Cardiac septum (tissue), 1 donor: ENCODE results near the gene TCF20. TPM values are rescaled to one million over a fixed set of nuclear protein-coding genes. Genes with fewer than 3 reads are reported as not detected.

Experiments used
- DNase-seq: peaks from one replicate; pipeline ENCODE4 v3.0.0-alpha.2; 2020; ENCODE audit warnings: low spot score
- intact Hi-C: fragments of 100-400 bp; cut with DNase I; formaldehyde crosslinking; loops from one replicate; pipeline ENCODE4 v1.14.0; 2022
- long read RNA-seq: library from polyadenylated mRNA; unstranded; transcript quantifications from one replicate; pipeline ENCODE4 v2.0.0, GENCODE V29; 2021
- total RNA-seq: library from RNA; stranded (reverse); fragmentation: NEBNext Ultra II Directional; extraction: Animal tissue kit (Norgen Biotek cat#: 25700); gene quantifications from one replicate; pipeline ENCODE4 v1.2.1, GENCODE V29; 2021
- donor health status: DM: no; HTN: no; CAD: no.

The TCF20 gene
- 15.3 TPM for total RNA-seq
- long read RNA-seq, full-length matches to known transcripts: 2 of 8 reads
- long read RNA-seq, partial matches to known transcripts: 0 of 8 reads
- long read RNA-seq, other reads (novel, unspliced or antisense): 6 of 8 reads

GRCh38 chr22:42270510-42271190 lies at the start of gene TCF20:
TSS of gene TCF20 (minus strand) at chr22:42270653. CDS start at chr22:42215305, 55,348 bp downstream.
- peak; percentile 92 for DNase-seq
- intact Hi-C loops: loop anchor here (5.0 kb wide), 1 partner anchor 167 kb away; no protein-coding TSS in a partner anchor

GRCh38 chr22:42319386-42319785 lies 48.9 kb upstream of the TCF20 start:
- intact Hi-C loops: no loop called here
- no peak for DNase-seq

GRCh38 chr22:42318967-42319366 lies 48.5 kb upstream of the TCF20 start:
- intact Hi-C loops: no loop called here
- DNase-seq: no peak

- DNase-seq: no peak
- intact Hi-C loops: no loop called here
Observed at GRCh38 chr22:42317691-42318547, 47.5 kb upstream of the TCF20 start.

DNA sequence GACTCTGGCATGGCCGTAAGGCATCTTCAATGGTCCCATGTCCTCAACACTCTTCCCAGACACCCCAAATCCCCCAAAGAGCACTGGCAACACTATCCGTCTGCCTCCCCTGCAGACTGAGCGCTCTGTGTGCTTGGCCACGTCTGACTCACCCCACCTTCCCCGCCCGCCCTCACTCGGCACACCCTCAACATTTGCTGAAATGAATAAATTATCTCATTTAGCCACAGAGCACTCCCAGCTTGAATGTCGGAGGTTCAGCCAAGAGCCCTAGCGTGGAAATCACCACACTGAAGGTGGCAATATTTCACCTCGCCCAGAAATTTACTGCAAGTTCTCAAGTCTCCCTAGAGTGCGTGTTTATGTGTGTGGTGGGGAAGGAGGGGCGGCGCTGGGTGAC lies 46.6 kb upstream of the TCF20 start:
- intact Hi-C loops: no loop called here

DNA sequence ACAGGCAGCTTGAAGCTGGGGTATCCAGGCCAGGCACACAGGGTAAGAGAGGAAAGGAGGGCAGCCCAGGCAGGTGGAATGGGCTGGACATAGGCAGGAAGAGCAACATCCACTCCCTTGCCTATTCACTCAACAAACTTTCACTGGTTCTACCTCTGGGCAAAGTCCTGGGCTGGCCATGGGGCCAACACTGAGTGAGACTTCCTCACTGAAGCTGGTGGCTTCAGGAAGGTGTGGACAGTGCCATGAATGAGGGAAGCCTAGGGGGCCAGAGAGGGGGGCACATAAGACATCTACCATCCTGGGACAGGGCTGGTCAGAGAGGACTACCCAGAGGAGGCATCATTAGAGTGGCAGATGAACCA lies 44.9 kb upstream of the TCF20 start:
- intact Hi-C loops: no loop called here

More for the DNA sequence above, 46.6 kb upstream of the TCF20 start:
- DNase-seq: no peak

GRCh38 chr22:42314709-42315391 lies 44.4 kb upstream of the TCF20 start:
- no peak for DNase-seq
- intact Hi-C loops: no loop called here

More for the DNA sequence above, 44.9 kb upstream of the TCF20 start:
- no peak for DNase-seq

DNA sequence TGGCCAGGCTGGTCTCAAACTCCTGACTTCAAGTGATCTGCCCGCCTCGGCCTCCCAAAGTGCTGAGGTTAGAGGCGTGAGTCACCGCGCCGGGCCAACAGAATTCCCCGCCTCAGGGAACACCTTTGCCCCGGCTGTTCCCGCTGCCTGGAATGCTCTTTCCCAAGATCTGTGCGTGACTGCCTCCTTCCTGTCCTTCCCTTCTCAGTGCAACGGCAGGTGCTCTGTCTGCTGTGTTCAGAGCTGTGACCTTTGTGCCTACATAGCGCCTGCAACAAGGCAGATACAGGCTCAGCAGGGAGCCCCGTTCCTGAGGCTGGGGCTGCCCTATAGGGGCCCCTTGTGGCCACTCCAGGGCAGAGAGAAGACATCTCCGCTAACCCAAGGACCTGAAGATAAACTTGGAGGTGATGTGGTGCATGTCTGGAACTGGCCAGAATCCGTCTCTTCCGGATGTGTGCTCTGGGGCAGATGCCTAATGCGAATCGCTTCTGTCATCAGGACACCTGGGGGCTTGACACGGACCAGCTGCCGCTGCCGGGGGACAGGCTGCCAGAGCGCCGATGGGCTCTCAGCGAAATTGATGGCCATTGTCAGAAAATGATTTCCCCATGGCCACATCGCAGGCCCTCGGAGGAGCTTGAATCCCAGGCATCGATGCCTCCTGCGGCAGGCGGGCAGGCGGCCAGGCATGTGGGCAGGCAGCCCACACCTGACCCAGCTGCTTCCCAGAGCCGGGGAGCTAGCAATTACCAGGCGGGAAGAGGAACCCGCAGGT lies 43.5 kb upstream of the TCF20 start:
- intact Hi-C loops: no loop called here

DNA sequence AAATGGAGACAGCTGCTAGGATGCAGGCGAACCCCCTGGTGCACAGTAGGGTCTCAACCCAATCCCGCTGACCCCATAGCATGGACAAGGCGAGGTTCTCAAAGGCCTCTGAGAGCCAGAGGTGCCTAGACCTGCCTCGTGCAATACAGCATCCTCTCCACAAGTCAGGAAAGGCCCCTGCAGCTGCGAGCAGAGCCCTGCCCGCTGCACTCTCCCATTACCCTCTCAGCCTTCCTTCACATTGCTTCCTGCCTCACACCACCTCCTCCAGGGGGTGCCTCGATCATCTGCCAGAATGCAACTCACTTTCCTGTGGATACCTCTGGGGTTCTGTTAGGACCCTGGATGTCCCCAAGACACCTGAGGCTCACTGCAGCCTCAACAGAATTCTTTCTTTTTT lies 42.8 kb upstream of the TCF20 start:
- DNase-seq: no peak
- intact Hi-C loops: no loop called here

More for the DNA sequence above, 43.5 kb upstream of the TCF20 start:
- no peak for DNase-seq

GRCh38 chr22:42310291-42311015 lies 40.0 kb upstream of the TCF20 start:
- DNase-seq: no peak
- intact Hi-C loops: no loop called here

GRCh38 chr22:42309865-42310264 lies 39.4 kb upstream of the TCF20 start:
- intact Hi-C loops: no loop called here
- DNase-seq: no peak

GRCh38 chr22:42308892-42309468 lies 38.5 kb upstream of the TCF20 start:
- intact Hi-C loops: no loop called here
- DNase-seq: no peak

DNA sequence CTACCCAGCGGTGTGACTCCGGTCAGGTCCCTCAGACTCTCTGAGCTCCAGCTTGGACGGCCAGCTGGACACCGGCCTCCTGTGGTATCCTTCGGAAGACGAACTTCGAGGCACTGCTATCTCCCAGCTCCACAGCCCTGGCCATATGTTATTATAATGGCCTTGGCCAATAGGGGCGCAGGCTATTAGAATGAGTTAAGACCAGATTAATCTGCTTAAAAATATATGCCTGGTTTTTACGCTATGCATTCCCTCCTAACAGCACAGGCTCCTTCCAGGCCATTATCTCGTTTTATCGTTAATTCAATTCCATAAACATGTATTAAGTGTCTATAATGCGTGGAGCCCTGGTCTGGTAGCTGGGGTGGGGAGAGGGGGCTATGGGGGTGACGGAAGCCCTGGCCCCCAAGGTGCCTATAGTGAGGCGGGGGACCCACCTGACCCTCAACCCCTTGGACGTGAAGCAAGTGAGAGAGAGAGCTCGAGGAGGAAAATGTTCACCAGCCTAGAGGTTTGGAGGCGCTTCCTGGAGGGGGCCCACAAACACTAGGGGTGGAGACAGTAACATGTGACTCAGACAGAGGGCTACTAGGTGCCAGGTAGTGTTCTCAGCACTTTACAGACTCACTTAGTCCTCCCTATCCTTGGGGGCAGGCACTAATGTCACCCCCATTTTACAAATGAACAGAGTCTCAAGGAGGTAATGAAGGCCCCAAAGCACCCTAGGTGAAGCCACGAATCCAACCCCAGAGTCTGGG lies 37.5 kb upstream of the TCF20 start:
- no peak for DNase-seq
- intact Hi-C loops: no loop called here

DNA sequence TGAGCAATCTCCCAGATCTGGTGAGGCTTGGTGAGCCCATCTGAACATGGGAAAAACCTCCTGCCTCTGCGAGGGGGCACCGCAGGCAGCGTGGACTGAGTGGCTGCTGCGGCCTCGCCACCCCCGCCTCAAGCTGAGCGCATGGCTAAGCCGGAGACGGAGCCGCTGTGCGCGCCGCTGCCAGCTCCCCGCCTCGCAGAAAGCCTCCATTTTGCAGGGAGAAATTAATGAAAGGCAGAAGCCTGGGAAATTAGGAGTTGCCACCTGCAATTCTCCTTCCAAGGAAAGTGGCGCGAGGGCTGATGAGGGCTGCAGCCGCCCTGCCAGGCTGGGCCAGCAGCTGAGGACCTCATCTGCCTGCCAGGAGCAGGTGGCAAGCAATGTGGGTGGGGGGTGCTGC lies 35.6 kb upstream of the TCF20 start:
- intact Hi-C loops: no loop called here
- DNase-seq: no peak

GRCh38 chr22:42304324-42304790 lies 33.9 kb upstream of the TCF20 start:
- DNase-seq: no peak
- intact Hi-C loops: no loop called here

DNA sequence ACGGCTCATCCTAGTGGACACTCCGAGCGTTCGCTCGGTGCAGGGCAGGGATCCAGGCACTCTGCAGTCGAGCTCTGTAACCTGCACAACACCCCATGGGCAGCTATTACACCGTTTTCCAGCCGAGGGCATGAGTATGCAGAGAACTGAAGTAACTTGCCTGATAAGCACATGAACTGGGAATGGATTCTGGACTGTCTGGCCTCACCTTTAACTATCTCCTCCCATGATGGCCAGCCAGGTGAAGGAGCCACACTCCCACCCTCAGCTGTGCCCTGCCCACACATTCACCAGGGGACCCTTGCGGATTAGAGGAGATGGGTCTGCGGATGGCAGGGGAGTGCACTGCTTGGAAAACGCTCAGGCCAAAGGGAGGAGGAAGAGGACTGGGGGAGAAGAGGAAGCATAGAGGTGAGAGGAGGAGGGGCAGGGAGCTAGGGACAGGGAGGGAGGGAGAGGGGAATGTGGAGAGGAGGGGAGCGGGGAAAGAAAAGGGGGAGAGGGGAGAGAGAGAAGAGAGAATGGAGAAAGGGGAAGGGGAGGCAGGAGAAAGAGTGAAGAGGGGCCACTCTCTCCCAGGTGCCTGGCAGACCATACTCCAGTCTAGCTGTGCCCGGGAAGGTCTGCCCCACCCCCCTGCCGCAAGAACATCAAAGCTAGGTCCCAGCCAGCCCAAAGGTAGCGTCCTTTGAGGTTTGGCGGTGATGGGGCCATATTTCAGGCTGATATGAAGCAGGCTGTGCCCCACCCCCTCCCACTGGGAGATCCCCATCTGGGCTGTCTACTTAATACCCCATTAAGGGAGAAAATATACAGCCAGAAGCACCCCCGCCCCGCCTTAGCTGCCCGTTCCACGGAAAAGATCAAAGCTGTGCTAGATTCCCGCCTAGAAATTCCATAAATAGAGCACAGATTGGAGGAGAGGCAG lies 33.2 kb upstream of the TCF20 start:
- DNase-seq: no peak

DNA sequence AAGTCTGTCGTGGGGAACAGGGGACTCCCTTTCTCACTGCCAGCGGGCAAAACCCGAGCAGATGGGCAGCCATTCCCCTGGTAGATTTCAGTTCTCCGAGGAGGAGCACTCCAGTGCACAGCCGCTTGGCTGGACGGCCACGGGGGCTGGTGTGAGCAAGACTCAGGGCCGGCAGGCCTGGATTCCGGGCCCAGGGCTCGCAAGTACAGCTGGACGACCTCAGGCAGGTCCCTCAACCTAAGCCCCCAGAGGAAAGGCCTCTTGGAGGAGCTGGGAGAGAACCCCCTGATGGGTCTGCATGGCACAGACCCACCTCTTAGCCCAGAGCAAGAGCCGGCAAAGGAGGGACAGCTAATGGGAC lies 31.3 kb upstream of the TCF20 start:
- DNase-seq: no peak
- intact Hi-C loops: no loop called here

More for the DNA sequence above, 33.2 kb upstream of the TCF20 start:
- intact Hi-C loops: no loop called here
